ENCODE data around the gene DSE.
A peak's percentile ranks its signal among the peaks of the same experiment; 100 is the strongest.

The DSE gene

DNA sequence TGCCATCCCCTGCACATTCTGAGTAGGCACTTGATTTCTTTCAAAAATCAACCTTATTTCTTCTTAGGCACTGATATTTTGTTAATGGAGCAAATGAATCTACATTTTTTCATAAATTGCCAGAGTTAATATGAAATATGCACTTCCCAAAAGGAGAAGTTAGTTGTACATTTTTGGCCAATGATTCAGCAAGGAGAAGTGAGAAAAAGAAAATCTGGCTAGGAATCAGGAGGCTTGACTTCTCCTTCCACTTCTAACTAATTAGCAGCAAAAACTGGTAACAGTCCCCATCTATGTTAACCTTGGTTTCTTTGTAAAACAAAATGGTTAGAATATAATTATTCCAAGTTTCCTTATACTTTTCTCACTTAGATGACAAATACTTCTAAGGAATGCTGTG is 7.0 kb upstream of the DSE start:
- DNase-seq, result peak; percentile 35

DNA sequence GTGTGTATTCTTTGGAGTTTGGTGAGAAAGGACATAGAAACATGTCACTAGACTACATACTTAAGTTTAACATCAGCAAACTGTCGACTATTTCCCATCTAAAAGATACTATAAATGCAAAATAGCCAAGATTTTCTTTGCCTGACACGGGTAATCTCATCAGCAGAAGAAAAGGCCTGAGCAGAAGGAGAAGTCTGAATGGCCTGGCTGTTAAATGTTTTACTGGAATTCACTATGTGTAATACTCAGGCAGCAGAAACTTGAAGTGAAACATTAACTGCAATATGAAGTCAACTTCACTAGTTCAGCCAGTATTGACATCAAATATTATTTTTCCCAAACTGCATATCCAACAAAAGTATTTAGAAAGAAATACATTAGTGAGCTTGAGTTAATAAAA is 6.4 kb upstream of the DSE start:
- no peak for DNase-seq

DNA sequence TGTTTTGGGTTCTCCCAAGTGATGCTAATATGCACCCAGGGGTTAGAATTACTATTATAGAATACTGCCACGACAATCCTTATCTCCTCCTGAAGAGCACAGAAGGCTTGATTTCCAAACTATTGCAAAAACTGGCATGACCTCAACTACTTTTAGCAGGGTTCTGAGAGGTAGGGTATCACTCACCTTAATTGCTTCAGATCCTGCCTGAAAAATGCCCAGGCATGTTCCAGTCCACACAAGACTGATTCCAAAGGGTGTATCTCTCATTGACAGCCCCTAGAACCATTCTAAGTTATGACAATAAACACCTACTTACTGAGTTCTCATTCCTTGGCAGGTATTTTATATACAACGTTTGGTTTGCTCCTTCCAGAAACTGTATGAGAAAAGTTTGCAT is 5.0 kb upstream of the DSE start:
- DNase-seq, result no peak

DNA sequence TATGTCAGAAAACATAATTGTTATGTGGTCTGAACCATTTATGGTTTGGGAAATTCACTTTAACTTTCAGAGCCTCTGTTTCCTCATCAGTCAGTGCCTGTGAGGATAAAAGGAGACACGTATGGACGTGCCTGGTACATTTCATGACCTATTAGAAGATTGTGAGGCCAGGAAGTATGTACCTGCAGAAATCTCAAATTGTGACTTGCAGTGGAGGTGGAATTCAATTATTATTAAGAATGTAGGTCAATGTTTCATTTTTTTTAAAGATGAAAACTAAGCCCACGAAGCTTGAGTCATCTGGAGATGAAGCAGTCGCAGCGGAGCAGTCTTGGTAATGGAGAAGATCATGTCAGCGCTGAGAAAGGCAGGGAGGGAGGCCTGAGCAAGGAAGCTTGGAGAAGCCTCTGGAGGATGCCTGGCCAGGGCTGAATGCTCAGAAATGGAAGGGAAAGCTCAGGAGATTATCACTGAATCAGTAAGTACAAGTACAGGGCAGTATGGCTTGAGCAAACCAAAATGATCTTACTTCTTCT is 3.9 kb upstream of the DSE start:
- no peak for DNase-seq

DNA sequence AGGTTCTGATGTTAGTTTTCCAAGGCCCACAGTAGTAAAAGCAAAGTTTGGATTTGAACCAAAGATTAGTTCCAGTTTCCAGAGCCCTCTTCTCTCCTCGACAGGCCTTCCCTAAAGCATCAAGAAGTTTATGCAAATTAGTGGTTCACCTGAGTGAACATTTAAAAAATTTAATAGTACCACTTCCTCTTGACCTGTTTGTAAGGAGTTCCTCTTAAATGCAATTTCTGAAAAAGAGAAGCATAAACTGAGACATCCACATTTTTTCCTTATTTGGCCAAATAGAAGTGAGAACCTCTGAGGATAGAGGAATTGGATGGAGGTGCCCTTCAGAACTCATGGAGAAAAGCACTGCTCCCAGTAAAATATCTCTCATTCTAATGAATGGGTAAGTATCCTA is 1.2 kb upstream of the DSE start:
- no peak for DNase-seq

DNA sequence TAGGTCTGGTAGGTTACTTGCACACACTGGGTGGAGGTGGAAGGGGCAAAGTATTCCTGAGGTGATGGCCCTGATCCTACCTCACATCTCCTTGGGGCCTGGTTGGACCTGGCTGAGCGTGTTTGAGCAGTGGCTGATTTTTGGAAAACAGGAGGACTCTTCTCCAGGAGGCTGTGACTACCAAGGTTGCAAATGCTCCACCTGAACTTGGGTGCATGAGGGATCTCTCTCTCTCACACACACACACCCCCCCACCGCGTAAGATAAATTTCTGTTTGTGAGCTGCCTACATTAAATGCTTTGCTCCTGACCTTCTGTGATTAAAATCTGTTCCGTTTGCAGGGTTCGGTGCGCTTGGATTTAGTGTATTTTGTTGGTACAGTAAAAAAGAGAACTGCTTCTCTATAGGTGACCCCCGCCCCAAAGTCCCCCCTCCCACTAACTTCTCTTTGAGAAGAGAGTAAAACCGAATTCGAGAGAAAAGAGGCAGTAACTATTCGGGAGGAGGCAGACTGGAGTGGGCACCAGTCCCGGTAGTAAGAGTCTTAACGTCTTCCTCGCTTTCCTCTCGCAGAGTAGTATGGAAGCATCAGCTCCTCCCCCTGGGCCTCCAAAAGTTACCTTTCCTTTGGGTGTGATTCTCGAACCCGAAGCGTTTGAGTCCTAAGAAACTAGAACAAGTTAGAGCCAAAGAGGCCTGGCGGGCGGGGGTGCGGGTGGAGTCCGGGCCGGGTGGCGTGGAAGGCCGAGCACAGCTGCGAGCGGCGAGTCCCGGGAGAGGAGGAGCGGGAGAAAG is 585 bp upstream of the DSE start:
- DNase-seq, result no peak

DNA sequence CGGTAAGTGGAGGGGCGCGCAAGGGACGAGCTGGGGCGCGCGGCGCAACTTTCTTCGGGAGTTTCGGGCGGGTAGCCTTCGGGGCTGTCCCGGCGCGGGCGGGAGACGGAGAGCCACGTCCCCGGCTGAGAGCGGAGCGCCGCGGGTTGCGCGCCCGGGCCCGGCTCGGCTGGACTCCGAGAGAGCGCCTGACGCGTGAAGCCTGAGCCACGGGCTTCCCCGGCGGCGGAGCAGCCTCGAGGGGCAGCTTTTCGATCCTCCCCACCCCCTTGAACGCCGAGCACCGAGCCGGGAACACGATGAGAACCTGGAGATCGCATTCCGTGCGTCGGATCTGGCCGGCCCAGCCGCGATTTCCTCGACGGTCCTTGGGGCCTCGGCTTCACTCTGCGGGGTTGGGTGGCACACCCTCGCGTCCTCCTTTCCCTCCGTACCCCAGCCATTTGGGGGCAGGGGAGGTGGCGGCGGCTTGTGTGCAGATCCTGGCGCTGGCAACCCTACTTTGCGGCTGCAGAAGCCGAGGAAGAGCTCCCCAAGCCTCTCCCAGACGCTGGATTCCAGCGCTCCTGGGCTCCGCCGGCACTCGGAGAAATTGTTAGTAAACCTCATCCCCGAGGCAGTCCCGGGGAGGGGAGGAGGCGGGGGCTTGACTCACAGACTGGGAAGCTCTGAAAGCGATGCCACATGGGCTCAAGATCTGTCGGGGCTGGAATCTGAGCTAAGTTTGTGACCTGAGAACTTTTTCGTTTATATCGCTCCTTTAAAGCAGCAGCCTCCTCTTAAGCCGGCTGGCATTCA is 572 bp downstream of the DSE start:
- DNase-seq, result peak; percentile 52

DNA sequence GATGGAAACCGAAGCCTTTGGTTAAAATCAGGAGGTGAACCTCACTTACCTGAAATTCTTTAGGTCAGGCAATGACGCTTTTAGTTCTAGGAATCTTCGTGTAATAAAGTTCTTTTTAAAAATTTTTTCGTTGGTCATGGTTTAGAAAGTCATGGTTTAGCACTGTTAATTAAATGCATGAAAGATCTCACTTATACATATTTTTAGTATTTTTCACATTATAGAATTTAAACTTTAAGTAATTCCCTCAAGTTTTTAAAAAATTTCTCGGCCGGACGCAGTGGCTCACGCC is 1.1 kb downstream of the DSE start:
- no peak for DNase-seq

DNA sequence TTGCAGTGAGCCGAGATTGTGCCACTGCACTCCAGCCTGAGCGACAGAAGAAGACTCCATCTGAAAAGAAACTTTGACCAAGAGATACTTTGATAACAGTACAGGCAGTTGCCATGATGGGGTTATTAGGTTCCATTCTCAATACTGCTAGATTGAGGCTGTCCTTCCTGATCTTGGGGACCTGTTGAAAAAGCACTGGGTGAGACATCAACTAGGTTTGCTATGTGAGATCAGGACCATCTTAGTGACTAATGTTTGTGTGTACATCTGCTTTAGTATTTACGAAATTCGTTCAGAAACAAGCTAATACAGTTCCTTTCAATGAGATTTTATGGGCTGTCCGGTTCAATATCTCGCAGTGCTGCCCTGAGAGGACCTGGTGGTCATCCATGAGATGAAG is 2.6 kb downstream of the DSE start:
- no peak for DNase-seq

DNA sequence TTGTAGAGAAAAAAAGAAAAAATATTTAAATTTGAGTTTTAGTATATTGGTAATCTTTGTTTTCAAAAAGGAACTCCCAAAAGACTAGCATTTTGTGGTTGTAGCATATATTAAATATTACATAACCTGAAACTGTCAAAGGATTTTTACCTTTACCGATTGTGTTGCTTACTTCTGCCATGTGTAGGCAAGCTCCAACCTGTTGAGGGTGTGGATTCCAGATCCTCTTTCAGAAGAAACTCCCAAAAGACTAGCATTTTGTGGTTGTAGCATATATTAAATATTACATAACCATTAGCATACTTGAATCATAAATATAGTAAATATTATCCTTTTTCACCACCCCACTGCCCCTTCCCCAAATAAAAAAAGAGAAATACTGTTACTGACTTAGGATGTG is 3.2 kb downstream of the DSE start:
- no peak for DNase-seq

DNA sequence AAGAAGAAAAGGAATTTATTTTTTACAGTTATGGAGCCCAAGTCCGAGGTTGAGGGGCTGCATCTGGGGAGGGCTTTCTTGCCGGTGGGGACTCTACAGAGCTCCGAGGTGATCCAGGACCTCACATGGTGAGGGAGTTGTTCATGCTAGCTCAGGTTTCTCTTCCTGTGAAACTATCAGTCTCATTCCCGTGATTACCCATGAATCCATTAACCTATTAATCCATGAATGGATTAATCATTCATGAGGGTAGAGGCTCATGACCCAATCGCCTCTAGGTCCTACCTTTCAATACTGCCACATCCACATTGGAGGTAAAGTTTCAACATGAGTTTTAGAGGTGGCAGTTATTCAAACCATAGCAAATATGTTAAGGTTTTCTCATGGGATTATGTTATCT is 3.8 kb downstream of the DSE start:
- no peak for DNase-seq

DNA sequence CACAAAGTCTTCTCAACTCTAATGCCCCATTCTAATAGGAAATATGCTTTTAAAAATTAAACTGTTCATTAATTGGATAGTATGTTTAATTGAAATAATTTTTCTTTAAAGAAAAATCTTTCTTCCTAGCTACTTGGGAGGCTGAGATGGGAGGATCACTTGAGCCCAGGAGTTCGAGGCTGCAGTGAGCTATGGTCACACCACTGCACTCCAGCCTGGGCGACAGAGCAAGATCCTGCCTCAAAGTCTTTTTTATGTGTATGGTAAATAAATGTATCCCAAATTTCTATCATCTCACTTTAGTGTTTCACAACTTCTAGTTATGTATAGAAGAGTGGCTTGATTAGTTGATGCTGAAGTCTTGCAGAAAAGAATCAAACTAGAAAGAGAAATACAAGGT is 4.5 kb downstream of the DSE start:
- DNase-seq, result no peak

DNA sequence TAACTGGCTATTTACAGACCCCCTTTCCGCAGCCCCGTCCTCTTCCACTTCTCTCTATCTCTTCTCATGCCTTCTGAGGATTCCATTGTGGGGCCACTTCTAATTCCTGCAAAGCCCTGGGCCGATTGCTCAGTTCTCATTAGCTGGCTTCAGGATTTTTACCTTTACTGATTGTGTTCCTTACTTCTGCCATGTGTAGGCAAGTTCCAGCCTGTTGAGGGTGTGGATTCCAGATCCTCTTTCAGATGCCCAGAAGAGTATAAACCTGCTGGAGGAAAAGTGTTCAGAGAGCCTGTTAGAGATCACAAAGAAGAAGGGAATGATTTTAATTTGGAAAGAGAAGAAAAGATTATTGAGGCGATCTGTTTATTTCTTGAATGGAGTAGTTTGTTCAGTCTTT is 5.4 kb downstream of the DSE start:
- DNase-seq, result no peak

DNA sequence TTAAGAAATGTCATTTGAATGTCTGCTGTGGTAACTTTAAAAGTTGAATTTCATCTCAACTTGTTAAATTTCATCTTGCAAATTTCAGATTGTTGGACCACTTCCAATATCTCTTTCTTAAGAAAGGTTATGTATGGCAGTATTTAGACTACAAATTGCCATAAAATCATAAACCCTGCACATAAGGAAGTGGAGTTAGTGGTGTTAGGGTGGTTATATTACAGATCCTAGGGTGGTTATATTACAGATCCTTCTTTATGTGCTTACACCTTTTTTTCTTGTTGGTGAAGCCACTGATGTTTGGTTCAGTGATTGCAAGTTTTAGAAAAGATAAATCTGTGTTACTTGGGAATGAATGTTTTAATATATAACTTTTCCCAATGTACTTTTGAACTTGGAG is 9.0 kb downstream of the DSE start:
- no peak for DNase-seq

DNA sequence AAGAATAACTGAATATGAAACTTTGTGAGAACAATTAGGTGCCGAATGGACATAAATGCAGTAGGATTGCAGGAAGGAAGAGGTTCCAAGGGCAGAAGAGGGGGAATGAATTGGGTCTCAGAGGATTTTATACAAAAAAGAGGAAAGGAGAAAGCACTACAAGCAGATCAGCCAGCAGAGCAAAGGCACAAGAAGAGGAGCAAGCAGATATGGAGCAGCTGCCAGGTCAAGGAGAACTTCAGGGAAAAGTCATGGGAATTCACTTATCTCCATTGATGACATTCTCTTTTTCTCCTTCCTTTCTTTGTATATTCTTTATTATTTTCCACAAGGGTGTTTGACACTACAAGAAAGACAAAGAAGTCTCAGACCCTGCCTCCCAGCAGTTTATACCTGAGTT is 9.6 kb downstream of the DSE start:
- no peak for DNase-seq

DNA sequence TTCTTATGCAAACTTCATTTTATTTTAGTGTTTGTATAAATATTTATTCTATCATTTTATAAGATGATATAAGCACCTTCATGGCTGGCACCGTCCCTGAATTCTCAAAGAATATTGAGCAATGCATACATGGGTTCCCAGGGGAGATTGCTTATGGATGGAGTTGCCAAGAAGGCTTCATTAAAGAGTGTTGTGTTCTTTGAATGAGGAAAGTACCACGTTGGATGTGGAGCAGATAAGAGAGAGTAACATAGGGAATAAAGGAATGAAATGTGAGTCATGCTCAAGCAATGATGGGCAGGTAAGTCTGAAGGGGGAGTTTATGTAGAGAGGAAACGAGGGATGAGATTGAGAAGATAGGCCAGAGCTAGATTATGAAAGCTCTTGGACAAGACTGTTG is 10.3 kb downstream of the DSE start:
- no peak for DNase-seq

DNA sequence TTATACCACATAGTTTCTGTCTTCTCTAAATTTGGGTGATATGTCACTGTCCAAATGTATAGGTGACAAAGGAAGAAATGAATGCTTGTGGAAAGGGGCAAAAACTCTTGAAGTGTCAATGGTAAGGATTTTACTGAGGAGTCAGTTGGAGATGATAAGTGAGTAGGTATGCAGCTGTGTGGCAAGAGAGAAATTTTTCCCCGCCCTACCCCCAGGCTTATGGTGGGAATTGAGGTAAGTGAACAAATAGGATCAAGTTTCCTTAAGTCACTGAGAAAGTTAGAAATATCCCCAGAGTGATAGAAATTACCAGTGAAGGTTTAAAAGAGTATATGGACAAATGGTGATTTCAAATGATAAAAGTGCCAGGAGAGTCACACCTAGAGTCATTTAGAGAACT is 11.8 kb downstream of the DSE start:
- DNase-seq, result no peak

DNA sequence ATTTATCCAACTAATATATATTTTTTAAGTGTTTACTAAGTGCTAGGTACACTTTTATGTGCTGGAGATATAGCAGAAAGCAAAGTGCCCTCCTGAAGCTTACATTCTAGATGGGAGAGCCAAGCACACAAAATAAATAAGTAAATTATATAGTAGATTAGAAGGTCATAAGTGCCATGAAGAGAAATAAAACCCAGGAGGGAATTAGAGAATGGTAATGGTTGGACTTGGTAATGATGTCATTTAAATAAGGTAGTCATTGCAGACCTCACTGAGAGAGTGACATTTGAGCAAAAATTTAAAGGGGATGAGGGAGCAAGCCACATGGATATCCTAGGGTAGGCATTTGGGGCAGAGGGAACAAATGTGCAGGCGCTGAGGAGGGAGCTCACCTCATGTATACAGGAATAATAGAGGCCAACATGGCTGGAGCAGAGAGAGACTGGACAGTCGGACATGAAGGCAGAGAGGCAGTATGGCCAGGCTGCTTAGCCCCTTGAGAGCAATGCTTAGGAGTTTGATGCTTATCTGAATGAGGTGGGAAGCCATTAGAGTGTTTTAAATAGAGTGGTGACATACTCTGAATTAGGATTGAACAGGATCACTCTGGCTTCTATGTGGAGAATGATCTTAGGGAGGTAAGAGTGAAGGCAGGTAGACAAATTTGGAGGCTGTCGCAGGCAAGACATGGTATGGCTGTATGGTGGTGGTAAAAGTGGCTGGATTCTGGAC is 14.1 kb downstream of the DSE start:
- DNase-seq, result no peak

DNA sequence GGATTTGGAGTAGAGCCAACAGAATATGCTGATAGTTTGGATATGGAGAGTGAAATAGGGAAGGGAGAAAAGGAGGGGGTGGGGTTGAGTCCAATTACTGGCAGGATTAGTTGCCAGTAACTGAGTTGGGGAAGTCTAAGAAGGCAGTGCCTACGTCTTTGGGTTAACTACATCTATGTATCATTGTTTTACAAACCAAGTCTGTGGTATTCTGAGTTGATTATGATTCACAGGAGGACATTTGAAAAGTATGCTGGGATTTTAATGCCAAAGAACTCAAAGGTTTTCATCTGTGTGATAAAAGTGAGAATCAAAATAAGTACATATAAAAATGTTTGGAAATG is 14.7 kb downstream of the DSE start:
- no peak for DNase-seq

DNA sequence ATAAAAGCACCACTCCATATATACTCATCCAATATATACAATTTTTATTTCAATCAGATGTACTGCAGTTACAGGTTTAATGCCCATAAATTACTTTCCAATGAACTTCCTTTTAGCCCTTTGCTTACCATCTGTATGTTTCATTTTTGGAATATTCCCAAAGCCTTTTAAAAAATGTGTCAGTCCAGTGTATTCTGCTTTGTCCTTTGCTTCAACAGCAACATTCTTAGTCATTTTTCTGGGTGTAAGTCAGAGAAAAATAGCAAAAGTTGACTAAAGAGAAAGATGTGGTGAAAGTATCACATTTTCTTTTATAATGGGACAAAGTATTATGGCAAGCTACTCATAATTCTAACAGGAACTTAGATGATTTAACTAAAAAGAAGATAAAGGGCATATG is 15.2 kb downstream of the DSE start:
- DNase-seq, result no peak

DNA sequence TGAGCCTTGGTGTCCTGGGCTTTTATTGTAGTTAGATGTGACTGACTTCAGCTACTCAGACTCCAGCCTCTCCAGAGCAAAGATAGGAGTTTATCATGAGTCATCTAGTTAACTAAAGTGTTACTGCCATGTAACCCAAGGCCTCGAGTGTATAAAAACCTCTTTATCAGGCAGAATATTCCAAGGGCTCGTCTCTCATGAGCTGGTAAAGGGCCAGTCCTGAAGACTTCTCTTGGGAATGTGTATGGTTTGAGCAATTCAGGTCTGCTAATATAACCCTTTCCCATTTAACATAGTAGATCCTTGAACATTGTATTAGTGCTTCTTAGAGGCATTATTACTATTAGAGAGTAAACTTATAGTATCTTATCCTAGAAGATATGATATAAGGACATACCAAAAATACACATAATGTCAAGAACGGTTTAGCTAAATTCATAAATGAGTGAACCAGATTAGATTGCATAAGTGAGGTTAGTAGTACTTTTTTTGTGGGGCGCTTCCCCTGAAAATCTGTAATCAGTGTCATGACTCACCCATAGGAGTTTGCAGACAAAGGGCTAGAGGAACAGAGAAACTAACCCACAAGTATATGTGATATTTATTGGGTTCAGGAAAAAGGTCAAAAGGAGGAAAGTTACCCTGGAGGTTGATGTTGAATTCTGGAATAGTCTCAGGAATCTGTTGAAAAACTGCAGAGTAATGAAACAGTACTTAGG is 16.0 kb downstream of the DSE start:
- DNase-seq, result no peak

DNA sequence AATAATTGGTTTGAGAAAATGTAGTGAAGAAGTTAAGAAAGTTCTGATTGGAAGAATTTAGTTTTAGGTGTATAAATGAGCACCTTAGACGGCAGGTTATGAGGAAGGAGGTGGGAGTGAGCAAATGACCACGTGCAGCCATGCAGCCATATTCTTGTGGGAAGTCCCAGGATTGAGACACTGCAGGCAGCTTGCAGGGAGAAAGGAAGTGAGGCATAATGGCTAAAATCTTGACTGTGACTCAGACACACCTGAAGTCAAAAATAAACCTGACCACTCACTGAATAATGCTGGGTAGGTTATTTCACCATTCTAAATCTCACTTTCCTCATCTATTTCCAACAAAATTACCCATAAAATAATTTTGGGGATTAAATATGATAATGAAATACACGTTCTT is 16.6 kb downstream of the DSE start:
- DNase-seq, result no peak

DNA sequence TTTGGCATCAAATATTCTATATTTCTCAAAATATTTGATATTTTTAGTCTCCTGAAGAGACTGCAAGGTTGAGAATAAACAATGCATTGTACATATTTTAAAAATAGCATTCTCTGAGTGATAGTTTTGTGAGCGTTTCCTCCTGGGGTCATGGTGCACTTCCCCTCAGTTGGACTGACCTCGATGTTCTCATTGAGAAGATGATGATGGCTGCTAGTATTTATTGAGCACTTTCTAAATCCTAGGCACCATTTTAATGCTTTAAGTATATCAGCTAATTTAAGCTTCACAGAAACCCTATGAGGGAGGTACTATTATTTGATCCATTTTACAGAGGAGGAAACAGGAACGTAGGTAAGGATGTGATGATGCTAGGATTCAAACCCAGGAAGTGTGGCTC is 18.2 kb downstream of the DSE start:
- no peak for DNase-seq

Data from GDM1 (cell line).